Neuronal stem cell (in vitro differentiated cells): ENCODE measurements around the gene MMP17.

ENCODE experiments used
- DNase-seq: peaks from one replicate; pipeline ENCODE4 v3.0.0-alpha.2; 2013; ENCODE audit warnings: low spot score
- H2AFZ ChIP-seq: one replicate; pipeline ENCODE4 v1.6.1; 2013; ENCODE audit warnings: mild to moderate bottlenecking, low read length, inconsistent platforms
- H2AK5ac ChIP-seq: 2 replicates; pipeline ENCODE4 v1.6.1; 2013; ENCODE audit warnings: low read depth, mild to moderate bottlenecking, inconsistent platforms, low read length, moderate library complexity, mixed read lengths
- H2BK120ac ChIP-seq: 2 replicates; pipeline ENCODE4 v1.6.1; 2013; ENCODE audit warnings: low read depth, mild to moderate bottlenecking, inconsistent platforms, low read length, moderate library complexity, mixed read lengths
- H2BK12ac ChIP-seq: one replicate; pipeline ENCODE4 v1.6.1; 2013; ENCODE audit warnings: low read length, inconsistent platforms
- H2BK15ac ChIP-seq: 2 replicates; pipeline ENCODE4 v1.6.1; 2013; ENCODE audit warnings: mild to moderate bottlenecking, low read length, inconsistent platforms, mixed read lengths
- H2BK5ac ChIP-seq: one replicate; pipeline ENCODE4 v1.6.1; 2013; ENCODE audit warnings: inconsistent platforms, mild to moderate bottlenecking, low read length, moderate library complexity
- H3K14ac ChIP-seq: one replicate; pipeline ENCODE4 v1.6.1; 2013; ENCODE audit warnings: low read length, inconsistent platforms
- H3K18ac ChIP-seq: 2 replicates; pipeline ENCODE4 v1.6.1; 2013; ENCODE audit warnings: low read length, inconsistent platforms
- H3K23ac ChIP-seq: 2 replicates; pipeline ENCODE4 v1.6.1; 2013; ENCODE audit warnings: low read depth, mild to moderate bottlenecking, mixed read lengths, low read length, inconsistent platforms; ENCODE audit not compliant: poor library complexity
- H3K27ac ChIP-seq: replicated peaks from 3 replicates; pipeline ENCODE4 v1.5.1; 2013; ENCODE audit warnings: low read length, inconsistent platforms
- H3K27me3 ChIP-seq, 3 experiments: 2 replicates each; pipeline ENCODE4 v1.6.1; 2013; ENCODE audit warnings: low read length in 3 of 3, mild to moderate bottlenecking in 2 of 3, inconsistent platforms in 1 of 3, low read depth in 1 of 3, mixed read lengths in 1 of 3, moderate library complexity in 1 of 3; ENCODE audit not compliant: control insufficient read depth in 3 of 3, insufficient read depth in 3 of 3
- H3K36me3 ChIP-seq, 2 donors: replicated peaks in 1 of 2; 2 replicates each; pipeline ENCODE4 v1.6.1; 2013; ENCODE audit warnings: low read length in 2 of 2; ENCODE audit not compliant: control insufficient read depth in 2 of 2, insufficient read depth in 2 of 2
- H3K4ac ChIP-seq: 2 replicates; pipeline ENCODE4 v1.6.1; 2013; ENCODE audit warnings: inconsistent platforms, mild to moderate bottlenecking, low read length, moderate library complexity
- H3K4me1 ChIP-seq, 2 donors: 1 replicate in 1 of 2; 2 replicates in 1 of 2; pipeline ENCODE4 v1.6.1; 2013; ENCODE audit warnings: low read length in 2 of 2, low read depth in 1 of 2; ENCODE audit not compliant: control insufficient read depth in 2 of 2, insufficient read depth in 1 of 2
- H3K4me2 ChIP-seq: one replicate; pipeline ENCODE4 v1.6.1; 2013; ENCODE audit warnings: mild to moderate bottlenecking, low read length, inconsistent platforms; ENCODE audit not compliant: insufficient read depth, poor library complexity, severe bottlenecking
- H3K4me3 ChIP-seq, 2 donors: 2 replicates each; pipeline ENCODE4 v1.5.1; 2013; ENCODE audit warnings: low read length in 2 of 2, mild to moderate bottlenecking in 2 of 2, inconsistent platforms in 1 of 2, moderate library complexity in 1 of 2
- H3K79me1 ChIP-seq: one replicate; pipeline ENCODE4 v1.6.1; 2013; ENCODE audit warnings: low read depth, mild to moderate bottlenecking, inconsistent platforms, low read length, moderate library complexity
- H3K9ac ChIP-seq: one replicate; pipeline ENCODE4 v1.6.1; 2013; ENCODE audit warnings: mild to moderate bottlenecking, low read depth, low read length, inconsistent platforms; ENCODE audit not compliant: poor library complexity
- H3K9me3 ChIP-seq, 2 donors: replicated peaks in 1 of 2; 2 replicates each; pipeline versions ENCODE3 to v1.6.1; 2013; ENCODE audit warnings: low read length in 2 of 2, mild to moderate bottlenecking in 2 of 2, inconsistent platforms in 1 of 2, low read depth in 1 of 2, mixed read lengths in 1 of 2, moderate library complexity in 1 of 2; ENCODE audit not compliant: control insufficient read depth in 2 of 2, insufficient read depth in 1 of 2
- H4K8ac ChIP-seq: one replicate; pipeline ENCODE4 v1.6.1; 2013; ENCODE audit warnings: low read depth, mild to moderate bottlenecking, inconsistent platforms, low read length, moderate library complexity
- H4K91ac ChIP-seq: one replicate; pipeline ENCODE4 v1.6.1; 2013; ENCODE audit warnings: low read length, low read depth, mild to moderate bottlenecking, inconsistent platforms; ENCODE audit not compliant: poor library complexity
- WGBS, 2 donors: extraction: QIAGEN DNeasy Blood & Tissue Kit; methylation state at CpG; one replicate each; pipeline ENCODE4 v1.1.7; 2013; ENCODE audit warnings: missing lambda C conversion rate in 2 of 2, mixed read lengths in 1 of 2; ENCODE audit not compliant: insufficient read length in 2 of 2, insufficient replicate concordance in 1 of 2; ENCODE audit errors: extremely low coverage in 2 of 2; 5-methylcytosine and 5-hydroxymethylcytosine counted together

MMP17 gene

GRCh38 chr12:131830914-131831571, 2.9 kb downstream of the MMP17 start:
- H2AK5ac ChIP-seq: peak overlapping the region; percentile 98
- H3K27me3 ChIP-seq: peaks cover 3 to 26% (median 12%) of the 10 kb centered on the region in 3 experiments
- H3K18ac ChIP-seq: peak overlapping the region; percentile 98
- no peak overlapping the region for H2BK120ac ChIP-seq
- H3K14ac ChIP-seq: peak overlapping the region; percentile 47
- peak overlapping the region; percentile 64 for H4K91ac ChIP-seq
- H3K9ac ChIP-seq: peak overlapping the region; percentile 90
- no peaks in the 10 kb centered on the region for H3K36me3 ChIP-seq
- no peak overlapping the region for H2BK5ac ChIP-seq
- H3K79me1 ChIP-seq: peaks cover 4% of the 10 kb centered on the region
- no peak overlapping the region for H3K27ac ChIP-seq
- WGBS, 2 donors: no CpG with 5 or more reads among the region's 33 CpGs
- peak overlapping the region; percentile 99 for H2BK15ac ChIP-seq
- no peak for DNase-seq
- H3K4me2 ChIP-seq: peak overlapping the region; percentile 91
- H3K23ac ChIP-seq: peak overlapping the region; percentile 75
- H3K9me3 ChIP-seq: no peaks in the 10 kb centered on the region
- H2AFZ ChIP-seq: peak overlapping the region; percentile 92
- H3K4me3 ChIP-seq: peak overlapping the region; percentile 75 to 77
- no peak overlapping the region for H3K4ac ChIP-seq
- H2BK12ac ChIP-seq: peak overlapping the region; percentile 86
- peaks cover 17 to 28% of the 10 kb centered on the region in 2 donors for H3K4me1 ChIP-seq
- no peak overlapping the region for H4K8ac ChIP-seq

- no peaks in the 10 kb centered on the region for H3K9me3 ChIP-seq
- no CpG with 5 or more reads among the region's 16 CpGs for WGBS, 2 donors
- peaks cover under 1 to 26% (median 12%) of the 10 kb centered on the region in 3 experiments for H3K27me3 ChIP-seq
- no peak overlapping the region for H2BK120ac ChIP-seq
- no peak for DNase-seq
- no peak overlapping the region for H2AFZ ChIP-seq
- no peak overlapping the region for H3K4me3 ChIP-seq
- H2BK15ac ChIP-seq: peak overlapping the region; percentile 19
- no peak overlapping the region for H3K27ac ChIP-seq
- H3K4me2 ChIP-seq: no peak overlapping the region
- H2BK12ac ChIP-seq: no peak overlapping the region
- no peak overlapping the region for H3K9ac ChIP-seq
- peaks cover 4% of the 10 kb centered on the region for H3K79me1 ChIP-seq
- H3K14ac ChIP-seq: peak overlapping the region; percentile 47
- H4K8ac ChIP-seq: no peak overlapping the region
- H4K91ac ChIP-seq: no peak overlapping the region
- H3K18ac ChIP-seq: no peak overlapping the region
- H3K36me3 ChIP-seq: no peaks in the 10 kb centered on the region
- peak overlapping the region; percentile 98 for H2AK5ac ChIP-seq
- peaks cover 17 to 28% of the 10 kb centered on the region in 2 donors for H3K4me1 ChIP-seq
- H2BK5ac ChIP-seq: no peak overlapping the region
- H3K4ac ChIP-seq: no peak overlapping the region
- peak overlapping the region; percentile 31 for H3K23ac ChIP-seq
Observed at GRCh38 chr12:131831635-131832041, 3.4 kb downstream of the MMP17 start.

GRCh38 chr12:131832321-131833231, 4.4 kb downstream of the MMP17 start:
- peak overlapping the region; percentile 97 for H2BK15ac ChIP-seq
- peaks cover 0 to 26% (median 12%) of the 10 kb centered on the region in 3 experiments for H3K27me3 ChIP-seq
- no peaks in the 10 kb centered on the region for H3K36me3 ChIP-seq
- peaks cover 17 to 28% of the 10 kb centered on the region in 2 donors for H3K4me1 ChIP-seq
- peak overlapping the region; percentile 17 for H4K8ac ChIP-seq
- H3K4me3 ChIP-seq: no peak overlapping the region
- no peak for DNase-seq
- H2BK5ac ChIP-seq: no peak overlapping the region
- H3K9me3 ChIP-seq: no peaks in the 10 kb centered on the region
- no peak overlapping the region for H2AFZ ChIP-seq
- no peak overlapping the region for H4K91ac ChIP-seq
- no CpG with 5 or more reads among the region's 31 CpGs for WGBS, 2 donors
- no peak overlapping the region for H3K4ac ChIP-seq
- H2BK12ac ChIP-seq: peak overlapping the region; percentile 73
- H3K9ac ChIP-seq: no peak overlapping the region
- H3K23ac ChIP-seq: peak overlapping the region; percentile 80
- H3K14ac ChIP-seq: peak overlapping the region; percentile 21
- H3K4me2 ChIP-seq: no peak overlapping the region
- H3K27ac ChIP-seq: no peak overlapping the region
- peak overlapping the region; percentile 75 for H2AK5ac ChIP-seq
- peak overlapping the region; percentile 18 for H2BK120ac ChIP-seq
- H3K18ac ChIP-seq: peak overlapping the region; percentile 71
- peaks cover 4% of the 10 kb centered on the region for H3K79me1 ChIP-seq
